ENCODE data around the gene KCNK13.
A peak's percentile ranks its signal among the peaks of the same experiment; 100 is the strongest.

KCNK13 gene
- long read RNA-seq, partial matches to known transcripts = 0 of 1 reads
- long read RNA-seq, other reads (novel, unspliced or antisense) = 1 of 1 reads

DNA sequence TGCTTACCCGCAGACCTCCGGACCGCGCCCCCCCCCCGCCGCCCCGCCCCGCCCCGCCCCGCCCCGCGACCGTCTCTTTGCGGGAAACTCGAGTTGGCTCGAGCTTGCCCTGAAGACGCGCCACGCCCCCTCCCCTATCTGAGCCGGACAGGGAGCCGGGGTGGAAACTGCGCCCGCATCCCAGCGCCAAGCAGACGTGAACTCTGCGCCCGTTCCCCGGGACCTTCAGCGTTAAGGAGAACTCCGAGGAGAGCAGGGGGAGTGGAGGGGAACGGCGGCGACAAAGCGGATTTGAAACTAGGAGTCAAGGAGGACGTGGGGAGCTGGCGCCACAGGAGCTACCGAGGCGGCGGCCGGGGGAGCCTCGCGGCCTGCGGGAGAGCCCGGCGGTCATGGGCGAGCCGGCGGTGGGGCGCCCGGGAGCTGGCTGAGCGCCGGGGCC, at the start of gene KCNK13:
Gene KCNK13, plus strand, starts transcription at position 310 of the 442 bp plus-strand sequence. CDS start 212 bp downstream, outside the sequence.
- Histone ChIP-seq H3K27me3 (ENCODE audit: insufficient read depth, poor library complexity, severe bottlenecking) (peaks cover 61% of the 10 kb centered on the region), H3K4me3 (replicated peaks; ENCODE audit: insufficient read depth, low read length) (peak within 1 kb of the TSS; percentile 43), H3K27ac (replicated peaks) (no peak within 1 kb of the TSS)
- TF ChIP-seq POLR2AphosphoS5 (IDR thresholded peaks at IDR 0.05; ENCODE audit: low read depth) = no peak
- TF ChIP-seq, protein P1, sequence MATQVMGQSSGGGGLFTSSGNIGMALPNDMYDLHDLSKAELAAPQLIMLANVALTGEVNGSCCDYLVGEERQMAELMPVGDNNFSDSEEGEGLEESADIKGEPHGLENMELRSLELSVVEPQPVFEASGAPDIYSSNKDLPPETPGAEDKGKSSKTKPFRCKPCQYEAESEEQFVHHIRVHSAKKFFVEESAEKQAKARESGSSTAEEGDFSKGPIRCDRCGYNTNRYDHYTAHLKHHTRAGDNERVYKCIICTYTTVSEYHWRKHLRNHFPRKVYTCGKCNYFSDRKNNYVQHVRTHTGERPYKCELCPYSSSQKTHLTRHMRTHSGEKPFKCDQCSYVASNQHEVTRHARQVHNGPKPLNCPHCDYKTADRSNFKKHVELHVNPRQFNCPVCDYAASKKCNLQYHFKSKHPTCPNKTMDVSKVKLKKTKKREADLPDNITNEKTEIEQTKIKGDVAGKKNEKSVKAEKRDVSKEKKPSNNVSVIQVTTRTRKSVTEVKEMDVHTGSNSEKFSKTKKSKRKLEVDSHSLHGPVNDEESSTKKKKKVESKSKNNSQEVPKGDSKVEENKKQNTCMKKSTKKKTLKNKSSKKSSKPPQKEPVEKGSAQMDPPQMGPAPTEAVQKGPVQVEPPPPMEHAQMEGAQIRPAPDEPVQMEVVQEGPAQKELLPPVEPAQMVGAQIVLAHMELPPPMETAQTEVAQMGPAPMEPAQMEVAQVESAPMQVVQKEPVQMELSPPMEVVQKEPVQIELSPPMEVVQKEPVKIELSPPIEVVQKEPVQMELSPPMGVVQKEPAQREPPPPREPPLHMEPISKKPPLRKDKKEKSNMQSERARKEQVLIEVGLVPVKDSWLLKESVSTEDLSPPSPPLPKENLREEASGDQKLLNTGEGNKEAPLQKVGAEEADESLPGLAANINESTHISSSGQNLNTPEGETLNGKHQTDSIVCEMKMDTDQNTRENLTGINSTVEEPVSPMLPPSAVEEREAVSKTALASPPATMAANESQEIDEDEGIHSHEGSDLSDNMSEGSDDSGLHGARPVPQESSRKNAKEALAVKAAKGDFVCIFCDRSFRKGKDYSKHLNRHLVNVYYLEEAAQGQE (IDR thresholded peaks at IDR 0.05; ENCODE audit: insufficient replicate concordance, low read depth) = no peak
- TF ChIP-seq, protein P2, sequence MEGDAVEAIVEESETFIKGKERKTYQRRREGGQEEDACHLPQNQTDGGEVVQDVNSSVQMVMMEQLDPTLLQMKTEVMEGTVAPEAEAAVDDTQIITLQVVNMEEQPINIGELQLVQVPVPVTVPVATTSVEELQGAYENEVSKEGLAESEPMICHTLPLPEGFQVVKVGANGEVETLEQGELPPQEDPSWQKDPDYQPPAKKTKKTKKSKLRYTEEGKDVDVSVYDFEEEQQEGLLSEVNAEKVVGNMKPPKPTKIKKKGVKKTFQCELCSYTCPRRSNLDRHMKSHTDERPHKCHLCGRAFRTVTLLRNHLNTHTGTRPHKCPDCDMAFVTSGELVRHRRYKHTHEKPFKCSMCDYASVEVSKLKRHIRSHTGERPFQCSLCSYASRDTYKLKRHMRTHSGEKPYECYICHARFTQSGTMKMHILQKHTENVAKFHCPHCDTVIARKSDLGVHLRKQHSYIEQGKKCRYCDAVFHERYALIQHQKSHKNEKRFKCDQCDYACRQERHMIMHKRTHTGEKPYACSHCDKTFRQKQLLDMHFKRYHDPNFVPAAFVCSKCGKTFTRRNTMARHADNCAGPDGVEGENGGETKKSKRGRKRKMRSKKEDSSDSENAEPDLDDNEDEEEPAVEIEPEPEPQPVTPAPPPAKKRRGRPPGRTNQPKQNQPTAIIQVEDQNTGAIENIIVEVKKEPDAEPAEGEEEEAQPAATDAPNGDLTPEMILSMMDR (IDR thresholded peaks at IDR 0.05; ENCODE audit: insufficient read depth, low read length) = no peak
- no peak for TF ChIP-seq SPI1 (IDR thresholded peaks at IDR 0.05; ENCODE audit: borderline replicate concordance, low read depth)
- no peak for TF ChIP-seq GABPA (IDR thresholded peaks at IDR 0.05; ENCODE audit: low read depth)
- no peak for DNase-seq (ENCODE audit: low read depth in 1 of 2, low spot score in 1 of 2)

DNA sequence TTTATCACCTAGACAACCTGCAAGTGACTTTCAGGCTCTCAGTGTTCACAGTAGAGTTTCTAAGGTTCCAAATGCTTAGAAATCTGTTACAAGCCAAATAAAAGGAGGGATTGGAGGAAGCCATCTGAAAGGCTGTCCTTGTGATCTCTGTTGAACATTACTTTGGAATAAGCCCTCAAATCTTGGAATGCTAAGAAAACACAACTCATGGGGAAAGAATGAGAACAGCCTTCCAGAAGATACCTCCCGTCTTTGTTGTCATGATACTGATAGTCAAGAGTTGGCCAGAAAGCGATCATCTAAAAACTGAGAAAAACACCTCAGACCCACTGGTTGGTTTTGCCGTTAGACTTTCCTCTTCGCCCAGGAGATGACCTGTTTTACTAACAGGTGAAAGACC, 44.4 kb upstream of the KCNK13 start:
- TF ChIP-seq, protein P1 (IDR thresholded peaks at IDR 0.05; ENCODE audit: insufficient replicate concordance, low read depth) = no peak
- no peak for TF ChIP-seq GABPA (IDR thresholded peaks at IDR 0.05; ENCODE audit: low read depth)
- TF ChIP-seq SPI1 (IDR thresholded peaks at IDR 0.05; ENCODE audit: borderline replicate concordance, low read depth) = no peak
- TF ChIP-seq POLR2AphosphoS5 (IDR thresholded peaks at IDR 0.05; ENCODE audit: low read depth) = no peak
- TF ChIP-seq, protein P2 (IDR thresholded peaks at IDR 0.05; ENCODE audit: insufficient read depth, low read length) = no peak
- DNase-seq (ENCODE audit: low read depth in 1 of 2, low spot score in 1 of 2) = no peak
- H3K4me3 ChIP-seq (replicated peaks; ENCODE audit: insufficient read depth, low read length) = no peak overlapping the region
- H3K27ac ChIP-seq (replicated peaks) = no peak overlapping the region
- H3K27me3 ChIP-seq (ENCODE audit: insufficient read depth, poor library complexity, severe bottlenecking) = no peaks in the 10 kb centered on the region

DNA sequence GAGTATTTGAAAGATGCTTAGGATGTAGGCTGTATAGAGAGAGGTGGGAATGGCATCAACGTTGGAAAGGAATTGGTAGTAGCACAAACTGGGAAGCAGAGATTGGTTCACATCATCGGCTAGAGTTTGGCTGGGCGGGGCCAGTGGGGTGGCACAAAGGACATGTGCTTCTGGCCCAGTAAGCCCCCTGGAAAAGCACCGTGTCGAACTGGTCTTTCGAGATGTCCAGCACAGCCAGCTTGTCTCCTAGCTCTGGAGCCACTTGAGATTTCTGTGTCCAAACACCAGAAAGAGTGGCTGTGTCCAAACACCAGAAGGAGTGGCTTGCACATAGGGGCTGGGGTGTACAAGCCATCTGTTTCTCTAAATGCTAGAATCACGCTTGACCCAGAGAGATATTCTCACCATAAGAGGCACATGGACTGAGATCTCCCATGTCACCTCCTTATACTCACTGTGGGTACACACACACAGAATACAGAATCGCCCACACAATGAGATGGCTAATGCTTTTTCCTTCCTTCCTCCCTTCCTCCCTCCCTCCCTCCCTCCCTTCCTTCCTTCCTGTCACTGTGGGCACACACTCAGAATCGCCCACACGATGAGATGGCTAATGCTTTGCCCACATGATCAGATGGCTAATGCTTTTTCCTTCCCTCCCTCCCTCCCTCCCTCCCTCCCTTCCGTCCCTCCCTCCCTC, 41.8 kb upstream of the KCNK13 start:
- Histone ChIP-seq H3K27ac (replicated peaks) (no peak overlapping the region), H3K27me3 (ENCODE audit: insufficient read depth, poor library complexity, severe bottlenecking) (no peaks in the 10 kb centered on the region), H3K4me3 (replicated peaks; ENCODE audit: insufficient read depth, low read length) (no peak overlapping the region)
- no peak for DNase-seq (ENCODE audit: low read depth in 1 of 2, low spot score in 1 of 2)
- TF ChIP-seq POLR2AphosphoS5 (IDR thresholded peaks at IDR 0.05; ENCODE audit: low read depth) (no peak), GABPA (IDR thresholded peaks at IDR 0.05; ENCODE audit: low read depth) (no peak), SPI1 (IDR thresholded peaks at IDR 0.05; ENCODE audit: borderline replicate concordance, low read depth) (no peak)
- TF ChIP-seq, protein P2 (IDR thresholded peaks at IDR 0.05; ENCODE audit: insufficient read depth, low read length) = no peak
- TF ChIP-seq, protein P1 (IDR thresholded peaks at IDR 0.05; ENCODE audit: insufficient replicate concordance, low read depth) = no peak
